Thoracic aorta (tissue), 2 donors: ENCODE data around the gene SUMO4. TPM values are rescaled to one million over a fixed set of nuclear protein-coding genes. Genes with fewer than 3 reads are reported as not detected.

Experiments
- ATAC-seq: fragments of 150-250 bp; one replicate; pipeline ENCODE4 v1.8.0; 2017; ENCODE audit warnings: low read depth; ENCODE audit not compliant: insufficient number of reproducible peaks, low FRiP score
- DNase-seq: peaks from one replicate; pipeline ENCODE4 v3.0.0-alpha.2; 2020; ENCODE audit warnings: low spot score
- H3K27ac ChIP-seq, 2 donors: fragments of 200-600 bp; sonication (generic); 1 replicate in 1 of 2; 2 replicates in 1 of 2; pipeline ENCODE4 v1.5.1; 2016; ENCODE audit warnings: mild to moderate bottlenecking in 2 of 2, moderate library complexity in 2 of 2
- H3K27me3 ChIP-seq: fragments of 200-600 bp; sonication (generic); replicated peaks from 2 replicates; pipeline ENCODE4 v1.6.0; 2016; ENCODE audit warnings: mild to moderate bottlenecking; ENCODE audit not compliant: insufficient read depth
- H3K36me3 ChIP-seq: fragments of 200-600 bp; sonication (generic); one replicate; pipeline ENCODE4 v1.5.1; 2016
- H3K4me1 ChIP-seq, 2 donors: fragments of 200-600 bp; sonication (generic); 1 replicate in 1 of 2; 2 replicates in 1 of 2; pipeline versions ENCODE4 v1.5.1 to v1.6.0; 2016; ENCODE audit warnings: low read depth in 2 of 2, mild to moderate bottlenecking in 1 of 2; ENCODE audit not compliant: control insufficient read depth in 1 of 2
- H3K4me3 ChIP-seq: fragments of 200-600 bp; sonication (generic); 2 replicates; pipeline ENCODE4 v1.5.1; 2016; ENCODE audit warnings: mild to moderate bottlenecking
- H3K9me3 ChIP-seq: fragments of 200-600 bp; sonication (generic); 2 replicates; pipeline ENCODE4 v1.5.1; 2016
- total RNA-seq, 2 donors: library from RNA; depleted of rRNA; stranded (reverse); fragments of >200 nt; gene quantifications; one replicate each; pipeline versions ENCODE4 v1.1.0 to v1.2.3, GENCODE V29; 2016
- TF ChIP-seq, protein P1 (sequence below): fragments of 200-600 bp; sonication (generic); IDR thresholded peaks from one replicate; pipeline ENCODE4 v1.5.1; 2019; ENCODE audit warnings: antibody characterized with exemption

SUMO4 gene
- total RNA-seq = 1 to 10 TPM; 3.2 to 5.6 TPM

DNA sequence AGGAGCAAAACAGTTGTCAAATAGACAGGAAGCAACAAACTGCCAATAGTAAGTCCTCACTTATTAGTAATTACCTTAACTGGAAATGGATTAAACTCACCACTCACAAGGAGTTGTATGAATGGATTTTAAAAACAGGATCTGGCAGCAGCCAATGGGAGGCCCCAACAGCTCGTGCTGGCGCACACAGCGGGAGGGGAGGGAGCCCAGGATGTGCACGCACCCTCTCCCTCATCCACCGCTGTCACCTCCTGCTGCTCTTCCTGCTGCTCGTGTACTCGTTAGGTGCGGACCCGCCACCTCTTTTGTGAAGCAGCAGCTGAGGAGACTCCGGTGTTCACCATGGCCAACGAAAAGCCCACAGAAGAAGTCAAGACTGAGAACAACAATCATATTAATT, at the start of gene SUMO4:
SUMO4 (plus strand) TSS at position 213 of the 400 bp plus-strand sequence; CDS start at position 343, 130 bp downstream.
- peaks cover 7% of the 10 kb centered on the region for H3K36me3 ChIP-seq
- TF ChIP-seq, protein P1, sequence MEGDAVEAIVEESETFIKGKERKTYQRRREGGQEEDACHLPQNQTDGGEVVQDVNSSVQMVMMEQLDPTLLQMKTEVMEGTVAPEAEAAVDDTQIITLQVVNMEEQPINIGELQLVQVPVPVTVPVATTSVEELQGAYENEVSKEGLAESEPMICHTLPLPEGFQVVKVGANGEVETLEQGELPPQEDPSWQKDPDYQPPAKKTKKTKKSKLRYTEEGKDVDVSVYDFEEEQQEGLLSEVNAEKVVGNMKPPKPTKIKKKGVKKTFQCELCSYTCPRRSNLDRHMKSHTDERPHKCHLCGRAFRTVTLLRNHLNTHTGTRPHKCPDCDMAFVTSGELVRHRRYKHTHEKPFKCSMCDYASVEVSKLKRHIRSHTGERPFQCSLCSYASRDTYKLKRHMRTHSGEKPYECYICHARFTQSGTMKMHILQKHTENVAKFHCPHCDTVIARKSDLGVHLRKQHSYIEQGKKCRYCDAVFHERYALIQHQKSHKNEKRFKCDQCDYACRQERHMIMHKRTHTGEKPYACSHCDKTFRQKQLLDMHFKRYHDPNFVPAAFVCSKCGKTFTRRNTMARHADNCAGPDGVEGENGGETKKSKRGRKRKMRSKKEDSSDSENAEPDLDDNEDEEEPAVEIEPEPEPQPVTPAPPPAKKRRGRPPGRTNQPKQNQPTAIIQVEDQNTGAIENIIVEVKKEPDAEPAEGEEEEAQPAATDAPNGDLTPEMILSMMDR = no peak

DNA sequence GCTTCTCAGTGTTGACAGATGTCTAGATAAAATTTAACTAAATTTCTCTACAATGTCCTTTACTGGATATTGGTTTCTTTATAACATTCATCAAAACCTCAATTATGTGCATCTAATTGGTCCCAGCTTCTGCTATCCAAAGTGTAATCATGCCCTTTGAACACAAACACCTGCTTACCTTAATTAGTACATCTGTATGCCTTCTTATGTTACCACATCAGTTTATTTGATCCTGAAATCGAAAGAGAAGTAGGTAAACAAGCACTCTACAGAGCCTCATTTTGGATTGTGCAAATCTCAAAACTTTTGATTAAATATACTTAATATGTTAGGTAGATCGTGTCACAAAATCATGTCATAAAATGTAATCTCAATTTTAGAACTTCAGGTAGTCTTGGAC, 46.1 kb upstream of the SUMO4 start:
- H3K4me3 ChIP-seq = no peak overlapping the region
- DNase-seq (no peak), ATAC-seq (no peak)
- H3K9me3 ChIP-seq = no peaks in the 10 kb centered on the region
- H3K27me3 ChIP-seq = no peaks in the 10 kb centered on the region
- TF ChIP-seq, protein P1 = no peak
- peaks cover 3 to 4% of the 10 kb centered on the region in 2 donors for H3K4me1 ChIP-seq
- H3K36me3 ChIP-seq = no peaks in the 10 kb centered on the region
- H3K27ac ChIP-seq = no peak overlapping the region

More for the DNA sequence above, at the start of gene SUMO4:
- H3K4me3 ChIP-seq = no peak within 1 kb of the TSS
- H3K27me3 ChIP-seq = no peaks in the 10 kb centered on the region
- ATAC-seq (no peak), DNase-seq (no peak)
- H3K9me3 ChIP-seq = no peaks in the 10 kb centered on the region
- H3K27ac ChIP-seq = no peak within 1 kb of the TSS
- no peaks in the 10 kb centered on the region for H3K4me1 ChIP-seq

DNA sequence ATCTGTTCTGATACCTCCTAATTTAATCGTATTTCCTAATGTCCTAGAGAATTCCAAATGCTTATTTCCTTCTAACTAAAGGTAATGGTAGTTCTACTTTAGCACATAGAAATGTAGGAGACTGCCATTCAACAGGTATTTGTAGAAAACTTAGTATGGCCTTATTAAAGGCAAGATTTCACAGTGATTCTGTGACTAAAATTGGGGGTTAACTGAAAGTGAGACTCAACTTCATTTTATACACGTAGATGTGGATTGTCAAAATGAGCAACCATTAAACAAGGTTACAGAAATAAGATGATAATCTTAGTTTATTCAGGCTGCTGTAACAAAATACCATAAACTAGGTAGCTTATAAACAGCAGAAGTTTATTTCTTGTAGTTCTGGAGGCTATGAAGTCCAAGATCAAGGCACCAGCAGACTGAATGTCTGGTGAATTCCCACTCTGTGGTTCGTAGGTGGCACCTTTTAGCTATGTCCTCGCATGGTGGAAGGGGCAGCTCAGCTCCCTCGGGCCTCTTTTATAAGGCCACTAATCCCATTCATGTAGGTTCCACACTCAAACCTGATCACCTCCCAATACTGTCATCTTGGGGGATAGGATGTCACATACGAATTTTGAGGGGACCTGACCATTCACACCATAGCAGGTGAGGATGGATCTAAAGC, 43.8 kb upstream of the SUMO4 start:
- TF ChIP-seq, protein P1 = no peak
- no peak overlapping the region for H3K27ac ChIP-seq

DNA sequence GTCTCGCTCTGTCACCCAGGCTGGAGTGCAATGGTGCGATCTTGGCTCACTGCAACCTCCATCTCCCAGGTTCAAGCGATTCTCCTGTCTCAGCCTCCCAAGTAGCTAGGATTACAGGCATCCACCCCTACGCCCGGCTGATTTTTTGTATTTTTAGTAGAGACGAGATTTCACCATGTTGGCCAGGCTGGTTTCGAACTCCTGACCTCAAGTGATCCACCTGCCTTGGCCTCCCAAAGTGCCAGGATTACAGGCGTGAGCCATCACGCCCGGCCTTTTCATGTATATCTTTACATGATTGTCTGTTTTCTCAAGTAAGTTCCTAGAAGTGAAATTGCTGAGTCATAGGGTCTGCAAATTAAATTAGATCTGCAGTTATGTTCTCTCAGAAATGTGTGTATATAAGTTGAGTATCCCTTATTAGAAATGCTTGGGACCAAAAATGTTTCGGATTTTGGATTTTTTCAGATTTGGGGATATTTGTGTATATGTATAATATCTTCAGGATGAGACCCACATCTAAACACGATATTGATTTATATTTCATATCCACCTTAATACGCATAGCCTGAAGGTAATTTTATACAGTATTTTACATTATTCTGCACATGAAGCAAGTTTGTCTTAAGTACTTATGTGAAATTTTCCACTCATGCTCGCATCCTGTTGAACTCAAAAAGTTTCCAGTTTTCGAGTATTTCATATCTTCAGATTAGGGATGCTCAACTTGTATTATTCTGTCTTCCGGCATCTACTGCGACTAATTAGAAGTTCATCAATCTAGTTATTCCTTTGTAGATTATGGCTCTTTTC, 42.1 kb upstream of the SUMO4 start:
- no peak for DNase-seq

More for the DNA sequence above, 43.8 kb upstream of the SUMO4 start:
- ATAC-seq (no peak), DNase-seq (no peak)
- no peaks in the 10 kb centered on the region for H3K27me3 ChIP-seq
- no peaks in the 10 kb centered on the region for H3K9me3 ChIP-seq
- H3K4me1 ChIP-seq = peaks cover under 1 to 11% of the 10 kb centered on the region in 2 donors
- H3K4me3 ChIP-seq = no peak overlapping the region
- H3K36me3 ChIP-seq = no peaks in the 10 kb centered on the region

DNA sequence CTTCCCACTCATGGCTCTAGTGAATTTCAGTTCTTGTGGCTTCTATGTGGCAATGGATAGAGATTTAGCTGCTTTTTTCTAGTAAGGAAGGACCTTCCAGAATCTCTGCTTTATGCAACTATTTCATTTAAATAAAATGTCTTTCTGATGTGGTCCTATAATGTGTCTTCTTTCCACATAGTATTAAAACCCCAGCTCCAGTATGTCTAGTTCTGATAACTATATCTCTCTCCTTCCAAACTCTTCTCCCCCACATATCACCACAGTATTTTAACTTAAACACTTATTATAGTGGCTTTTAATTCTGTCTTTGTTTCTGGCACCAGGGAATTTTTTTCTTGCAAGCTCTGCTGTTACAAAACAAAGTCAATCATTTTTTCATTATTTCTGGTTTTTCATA, 40.6 kb upstream of the SUMO4 start:
- Histone ChIP-seq H3K4me1 (peaks cover 0 to 24% of the 10 kb centered on the region in 2 donors), H3K9me3 (no peaks in the 10 kb centered on the region), H3K4me3 (no peak overlapping the region), H3K27ac (no peak overlapping the region), H3K36me3 (no peaks in the 10 kb centered on the region), H3K27me3 (no peaks in the 10 kb centered on the region)
- no peak for ATAC-seq
- DNase-seq = no peak
- TF ChIP-seq, protein P1 = no peak

More for the DNA sequence above, 42.1 kb upstream of the SUMO4 start:
- Histone ChIP-seq H3K36me3 (no peaks in the 10 kb centered on the region), H3K4me3 (no peak overlapping the region), H3K9me3 (no peaks in the 10 kb centered on the region), H3K4me1 (peaks cover 0 to 12% of the 10 kb centered on the region in 2 donors), H3K27me3 (no peaks in the 10 kb centered on the region), H3K27ac (no peak overlapping the region)
- TF ChIP-seq, protein P1 = no peak
- no peak for ATAC-seq
